Left kidney (tissue), 2 donors: ENCODE data around the gene ANKS6. TPM values are rescaled to one million over a fixed set of nuclear protein-coding genes. Genes with fewer than 3 reads are reported as not detected.

Experiments
- DNase-seq: peaks from one replicate; pipeline ENCODE4 v3.0.0-alpha.2; 2013
- polyA plus RNA-seq: library from polyadenylated mRNA; unstranded; fragments of 120-200 nt; gene quantifications from one replicate; pipeline ENCODE4 v1.2.1, GENCODE V29; 2013; ENCODE audit not compliant: insufficient read length

The ANKS6 gene
- polyA plus RNA-seq, 1 donor = 30.6 TPM

GRCh38 chr9:98738741-98739140, 57.6 kb downstream of the ANKS6 start:
- DNase-seq = no peak

- no peak for DNase-seq
Observed at GRCh38 chr9:98736226-98736625, 60.1 kb downstream of the ANKS6 start.

GRCh38 chr9:98732801-98733200, 63.6 kb downstream of the ANKS6 start:
- no peak for DNase-seq

GRCh38 chr9:98732091-98732490, 64.3 kb downstream of the ANKS6 start:
- no peak for DNase-seq

DNA sequence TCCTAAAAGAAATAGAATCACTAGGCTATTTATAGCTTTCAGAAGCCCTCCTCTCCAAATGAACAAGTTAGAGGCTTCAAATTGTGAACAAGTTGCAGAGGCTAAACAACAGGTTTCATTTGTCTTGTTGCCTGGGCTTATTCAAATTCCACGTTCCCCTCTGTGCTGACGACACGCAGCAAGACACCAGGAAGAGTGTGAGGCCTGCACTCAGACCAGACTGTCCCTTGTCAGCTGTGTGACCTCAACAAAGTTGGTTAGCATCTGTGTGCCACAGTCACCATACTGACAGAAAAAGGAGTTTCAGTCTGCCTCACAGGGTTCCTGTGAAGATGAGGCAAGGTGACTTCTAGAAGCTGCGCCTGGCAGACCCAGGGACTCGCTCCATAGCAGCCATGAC, 65.5 kb downstream of the ANKS6 start:
- DNase-seq = no peak

GRCh38 chr9:98728500-98728899, 67.9 kb downstream of the ANKS6 start:
- DNase-seq = no peak

GRCh38 chr9:98727428-98727827, 68.9 kb downstream of the ANKS6 start:
- no peak for DNase-seq

DNA sequence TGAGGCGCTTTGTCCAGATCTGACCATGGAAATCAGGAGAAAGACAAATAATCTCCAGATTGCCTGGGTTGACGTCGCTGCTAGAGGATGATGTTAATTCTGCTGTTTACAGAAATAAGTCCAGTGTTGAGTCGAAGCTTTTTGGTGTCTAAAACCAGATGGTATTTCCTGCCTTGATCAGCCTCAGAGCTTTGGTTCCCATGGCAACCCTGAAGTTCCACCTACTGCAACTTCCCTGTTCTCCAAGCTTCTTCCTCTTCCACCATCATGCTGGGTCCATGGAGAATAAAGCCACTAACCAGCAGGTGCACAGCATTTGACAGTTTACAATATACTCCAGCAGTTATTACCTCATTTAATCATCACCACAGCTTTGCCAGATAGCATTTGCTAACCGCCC, 69.6 kb downstream of the ANKS6 start:
- no peak for DNase-seq

- DNase-seq = no peak
Observed at GRCh38 chr9:98724810-98725530, 71.4 kb downstream of the ANKS6 start.

DNA sequence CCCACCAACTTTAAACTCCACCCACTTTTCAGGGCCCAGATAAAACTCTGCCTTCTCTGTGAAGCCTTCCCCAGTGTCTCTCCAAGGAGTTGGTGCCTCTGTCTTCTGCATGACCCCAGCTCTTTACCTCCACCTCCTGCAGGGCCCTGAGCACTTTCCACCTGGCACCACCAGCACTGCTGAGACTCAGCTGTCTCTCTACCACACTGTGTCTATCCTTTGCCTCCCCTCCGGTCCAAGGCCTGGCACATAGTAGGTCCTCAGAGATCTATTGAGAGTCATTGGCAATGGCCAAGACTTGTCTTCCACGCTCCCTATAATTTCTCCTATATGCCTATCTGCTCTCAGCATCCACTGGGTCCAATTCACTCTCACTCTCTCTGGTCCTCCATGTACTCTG, 74.7 kb downstream of the ANKS6 start:
- no peak for DNase-seq

DNA sequence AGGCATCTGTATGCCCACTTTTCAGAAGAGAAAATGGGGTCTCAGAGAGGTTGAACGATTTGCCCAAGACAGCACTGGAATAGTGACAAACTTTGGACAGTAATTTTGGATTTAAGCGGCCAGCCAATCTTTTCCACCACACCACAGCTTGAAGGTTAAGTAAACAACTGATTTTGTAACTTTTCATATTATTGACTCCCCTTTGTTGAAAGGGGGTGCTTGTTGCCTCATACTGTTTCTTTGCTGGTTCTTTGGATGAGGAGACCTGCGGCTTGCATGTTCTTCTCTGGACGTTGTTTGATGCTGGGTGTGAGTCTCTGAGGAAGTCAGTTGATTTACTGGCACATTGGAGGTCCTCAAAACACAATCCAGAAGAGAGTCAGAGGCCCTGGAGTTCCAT, 76.0 kb downstream of the ANKS6 start:
- no peak for DNase-seq

DNA sequence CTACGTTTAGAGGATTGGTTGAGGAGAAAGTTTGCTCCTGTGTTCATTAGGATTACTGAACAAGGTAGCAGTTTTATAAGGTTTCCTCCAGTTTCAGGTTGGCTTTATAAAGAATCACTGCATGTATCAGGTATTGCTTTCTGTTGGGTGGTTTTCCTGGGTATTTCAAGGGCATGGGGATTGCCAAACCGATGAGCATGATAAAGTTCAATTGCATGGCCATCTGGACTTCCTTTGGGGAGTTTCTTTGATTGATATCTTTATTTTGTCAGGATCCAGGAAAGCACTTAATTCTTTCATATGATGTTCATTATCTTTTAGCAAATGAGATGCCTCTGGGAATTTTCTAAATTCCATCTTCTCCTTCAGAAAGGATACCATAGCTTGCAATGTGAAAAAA, 77.3 kb downstream of the ANKS6 start:
- DNase-seq = no peak

GRCh38 chr9:98714833-98715232, 81.5 kb downstream of the ANKS6 start:
- no peak for DNase-seq

GRCh38 chr9:98712987-98713386, 83.4 kb downstream of the ANKS6 start:
- no peak for DNase-seq

GRCh38 chr9:98709968-98710965, 86.1 kb downstream of the ANKS6 start:
- DNase-seq = peak; percentile 70

DNA sequence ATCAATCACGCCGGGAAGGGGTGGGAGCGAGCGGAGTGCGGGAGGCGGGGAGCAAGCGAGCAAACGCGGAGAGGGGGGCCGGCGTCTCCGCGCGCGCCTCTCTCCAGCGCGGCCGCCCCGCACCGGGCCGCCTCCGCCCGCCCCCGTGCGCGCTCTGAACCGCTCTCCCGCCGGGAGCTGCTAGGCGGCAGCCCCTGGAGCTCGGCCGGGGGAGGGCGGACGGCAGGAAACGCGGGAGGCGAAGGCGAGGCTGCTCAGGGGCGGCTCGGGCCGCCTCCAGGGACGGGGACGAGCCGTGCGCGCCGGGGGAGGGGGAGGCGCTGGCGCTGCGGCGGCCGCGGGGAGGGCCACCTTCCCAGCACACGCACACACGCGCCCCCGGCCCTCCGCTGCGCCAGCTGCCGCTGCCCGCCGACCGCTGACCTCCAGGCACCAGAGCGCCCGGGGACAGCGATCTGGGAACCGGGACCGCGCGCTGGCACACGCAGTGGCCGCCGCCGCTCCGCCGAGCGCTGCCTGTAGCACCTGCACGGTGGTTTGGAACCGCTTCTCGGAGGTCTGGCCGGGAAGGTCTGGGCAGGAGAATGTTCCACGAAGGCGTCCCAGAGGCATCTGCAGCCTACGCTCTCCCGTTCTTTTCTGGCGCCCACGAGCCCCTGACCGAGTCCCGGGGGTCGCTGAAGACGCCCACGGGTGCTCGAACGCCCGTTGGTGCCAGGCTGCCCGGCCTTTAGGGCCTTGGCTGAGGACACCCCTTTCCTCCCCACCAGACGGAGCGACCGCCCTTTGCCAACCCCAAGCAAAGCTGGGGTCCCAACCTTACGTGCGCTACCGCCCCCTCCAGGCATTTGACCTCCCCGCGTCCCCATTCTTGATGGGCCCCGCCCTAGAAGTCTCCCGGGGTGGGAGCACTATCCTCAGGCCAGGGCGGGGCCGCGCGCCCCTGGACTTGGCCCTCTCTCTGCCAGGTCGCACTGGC, 87.1 kb downstream of the ANKS6 start, which contains the start of gene GABBR2:
GABBR2 (minus strand) TSS at position 3 of the 979 bp plus-strand sequence. CDS start 198 bp downstream, outside the sequence.
- DNase-seq = no peak

GRCh38 chr9:98708103-98708932, 88.0 kb downstream of the ANKS6 start:
- no peak for DNase-seq

- DNase-seq = peak; percentile 82
Observed at GRCh38 chr9:98707166-98708102, 88.9 kb downstream of the ANKS6 start.

DNA sequence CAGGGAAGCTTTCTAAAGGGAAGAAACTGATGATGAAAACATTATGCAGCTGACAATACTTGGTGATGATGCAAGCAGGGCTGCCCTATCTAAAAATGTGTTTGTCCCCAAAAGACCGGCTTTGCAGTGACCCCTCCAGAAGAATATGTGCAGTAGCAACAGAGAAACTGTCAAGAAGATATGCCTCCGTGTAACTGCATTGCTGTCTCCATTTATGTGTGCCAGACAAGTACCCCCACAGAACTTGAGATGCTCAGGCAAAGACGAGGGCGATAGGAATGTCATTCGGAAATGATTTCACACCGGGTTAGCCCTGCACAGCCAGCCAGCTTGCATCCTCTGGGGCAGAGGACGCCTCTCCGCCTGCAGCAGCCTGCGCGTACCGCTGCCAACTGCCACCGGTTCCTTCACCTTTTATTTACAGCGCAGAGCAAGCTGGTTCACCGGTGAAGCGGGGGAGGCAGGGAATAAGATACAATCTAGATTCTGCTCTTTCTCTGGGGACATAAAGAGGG, 89.6 kb downstream of the ANKS6 start:
- no peak for DNase-seq
